ENCODE measurements around the gene FARS2. TPM values are rescaled to one million over a fixed set of nuclear protein-coding genes. Genes with fewer than 3 reads are reported as not detected.

FARS2 gene
- total and polyA plus RNA-seq, 7 donors: 8.1 to 21.0 (median 12.5) TPM

DNA sequence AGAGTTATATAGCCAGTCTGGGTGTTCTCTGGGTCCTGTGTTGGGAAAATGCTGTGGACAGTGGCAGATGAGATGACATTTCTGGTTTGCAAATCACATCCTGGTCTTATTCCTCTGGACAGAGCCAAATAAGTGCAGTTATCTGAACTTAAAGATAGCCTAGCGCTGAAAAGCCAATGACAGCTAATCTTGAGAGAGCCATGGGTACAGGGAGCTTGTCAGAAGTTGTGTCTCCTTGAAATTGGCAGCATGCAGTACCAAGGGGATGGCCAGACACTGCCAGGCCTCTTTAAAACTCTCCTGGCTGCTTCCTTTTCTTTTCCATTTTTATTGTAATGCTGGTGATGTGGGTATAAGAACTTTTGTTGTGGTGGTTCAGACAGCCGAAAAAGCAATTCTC, 362.5 kb downstream of the FARS2 start:
- no peaks in the 10 kb centered on the region for H3K36me3 ChIP-seq
- H3K4me1 ChIP-seq: peaks cover 0 to 5% (median 0%) of the 10 kb centered on the region in 4 donors
- intact Hi-C loops (cut with DNase I): no loop called here
- TF ChIP-seq POLR2AphosphoS5 (IDR thresholded peaks at IDR 0.05) (no peak), EP300 (IDR thresholded peaks at IDR 0.05) (no peak), POLR2A (IDR thresholded peaks at IDR 0.05) (no peak)
- TF ChIP-seq, protein P1, sequence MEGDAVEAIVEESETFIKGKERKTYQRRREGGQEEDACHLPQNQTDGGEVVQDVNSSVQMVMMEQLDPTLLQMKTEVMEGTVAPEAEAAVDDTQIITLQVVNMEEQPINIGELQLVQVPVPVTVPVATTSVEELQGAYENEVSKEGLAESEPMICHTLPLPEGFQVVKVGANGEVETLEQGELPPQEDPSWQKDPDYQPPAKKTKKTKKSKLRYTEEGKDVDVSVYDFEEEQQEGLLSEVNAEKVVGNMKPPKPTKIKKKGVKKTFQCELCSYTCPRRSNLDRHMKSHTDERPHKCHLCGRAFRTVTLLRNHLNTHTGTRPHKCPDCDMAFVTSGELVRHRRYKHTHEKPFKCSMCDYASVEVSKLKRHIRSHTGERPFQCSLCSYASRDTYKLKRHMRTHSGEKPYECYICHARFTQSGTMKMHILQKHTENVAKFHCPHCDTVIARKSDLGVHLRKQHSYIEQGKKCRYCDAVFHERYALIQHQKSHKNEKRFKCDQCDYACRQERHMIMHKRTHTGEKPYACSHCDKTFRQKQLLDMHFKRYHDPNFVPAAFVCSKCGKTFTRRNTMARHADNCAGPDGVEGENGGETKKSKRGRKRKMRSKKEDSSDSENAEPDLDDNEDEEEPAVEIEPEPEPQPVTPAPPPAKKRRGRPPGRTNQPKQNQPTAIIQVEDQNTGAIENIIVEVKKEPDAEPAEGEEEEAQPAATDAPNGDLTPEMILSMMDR (IDR thresholded peaks at IDR 0.05): no peak
- no peaks in the 10 kb centered on the region for H3K9me3 ChIP-seq
- no peak for DNase-seq
- H3K27ac ChIP-seq: no peak overlapping the region
- WGBS, 2 donors: 91 to 92% methylated on average over 2 of the region's 2 CpGs
- no peak overlapping the region for H3K4me3 ChIP-seq
- H3K27me3 ChIP-seq: no peaks in the 10 kb centered on the region

DNA sequence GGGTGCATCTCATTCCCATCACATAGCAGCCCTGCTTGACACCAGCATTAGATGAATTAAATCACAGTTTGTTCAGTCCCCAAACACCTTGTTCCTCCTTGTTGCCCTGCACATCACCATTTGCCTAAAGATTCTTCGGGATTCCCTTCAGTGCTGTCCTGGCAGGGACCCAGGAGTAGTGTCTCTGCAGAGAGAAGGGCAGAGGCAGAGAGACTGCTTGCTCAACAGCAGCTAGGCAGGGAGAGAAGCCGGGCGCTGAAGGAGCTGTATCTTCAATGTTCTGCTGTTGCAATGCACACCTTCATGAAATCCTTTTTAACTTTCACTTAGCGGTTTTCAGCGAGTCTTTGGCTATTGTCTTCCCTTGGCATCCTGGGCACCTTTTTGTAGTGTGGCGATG, 362.9 kb downstream of the FARS2 start:
- no peak for DNase-seq
- no peaks in the 10 kb centered on the region for H3K9me3 ChIP-seq
- peaks cover 0 to 5% (median 0%) of the 10 kb centered on the region in 4 donors for H3K4me1 ChIP-seq
- H3K27ac ChIP-seq: no peak overlapping the region
- H3K36me3 ChIP-seq: no peaks in the 10 kb centered on the region
- no peaks in the 10 kb centered on the region for H3K27me3 ChIP-seq
- intact Hi-C loops (cut with DNase I): no loop called here
- WGBS, 2 donors: 82 to 87% methylated on average over 6 of the region's 6 CpGs
- no peak overlapping the region for H3K4me3 ChIP-seq
- TF ChIP-seq, protein P1 (IDR thresholded peaks at IDR 0.05): no peak
- TF ChIP-seq POLR2A (IDR thresholded peaks at IDR 0.05) (no peak), POLR2AphosphoS5 (IDR thresholded peaks at IDR 0.05) (no peak), EP300 (IDR thresholded peaks at IDR 0.05) (no peak)

DNA sequence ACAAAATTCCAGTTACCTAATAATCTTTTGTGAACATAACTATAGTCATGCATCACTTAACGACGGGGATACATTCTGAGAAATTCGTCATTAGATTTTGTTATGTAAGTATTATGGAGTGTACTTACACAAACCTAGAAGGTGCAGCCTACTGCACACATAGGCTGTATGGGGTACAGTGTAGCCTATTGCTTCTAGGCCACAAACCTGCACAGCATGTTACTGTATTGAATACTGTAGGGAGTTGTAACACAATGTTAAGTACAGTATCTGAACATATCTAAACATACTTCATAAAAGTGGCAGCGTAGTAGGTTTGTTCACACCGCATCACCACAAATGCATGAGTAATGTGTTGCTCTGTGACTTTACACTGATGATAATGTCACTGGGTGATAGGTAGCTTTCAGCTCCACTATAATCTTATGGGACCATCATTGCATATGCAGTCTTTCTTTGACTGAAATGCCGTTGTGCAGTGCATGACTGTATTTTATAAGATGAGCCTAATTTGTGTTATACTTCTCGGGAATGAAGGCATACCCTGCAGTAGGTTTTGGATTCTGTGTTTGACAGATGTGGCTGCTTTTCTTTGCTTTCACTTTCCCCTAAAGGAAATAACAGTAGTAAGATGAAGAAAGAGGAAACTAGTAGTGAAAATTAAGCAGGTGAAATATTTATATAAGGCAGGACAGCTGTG, 365.6 kb downstream of the FARS2 start:
- Histone ChIP-seq H3K4me1 (peaks cover 0 to 5% (median 0%) of the 10 kb centered on the region in 4 donors), H3K4me3 (no peak overlapping the region), H3K36me3 (no peaks in the 10 kb centered on the region), H3K9me3 (no peaks in the 10 kb centered on the region), H3K27ac (no peak overlapping the region), H3K27me3 (no peaks in the 10 kb centered on the region)
- intact Hi-C loops (cut with DNase I): no loop called here
- WGBS, 2 donors: 64 to 77% methylated on average over 7 of the region's 7 CpGs
- DNase-seq: no peak
- TF ChIP-seq POLR2A (IDR thresholded peaks at IDR 0.05) (no peak), EP300 (IDR thresholded peaks at IDR 0.05) (no peak), POLR2AphosphoS5 (IDR thresholded peaks at IDR 0.05) (no peak)
- TF ChIP-seq, protein P1 (IDR thresholded peaks at IDR 0.05): no peak

DNA sequence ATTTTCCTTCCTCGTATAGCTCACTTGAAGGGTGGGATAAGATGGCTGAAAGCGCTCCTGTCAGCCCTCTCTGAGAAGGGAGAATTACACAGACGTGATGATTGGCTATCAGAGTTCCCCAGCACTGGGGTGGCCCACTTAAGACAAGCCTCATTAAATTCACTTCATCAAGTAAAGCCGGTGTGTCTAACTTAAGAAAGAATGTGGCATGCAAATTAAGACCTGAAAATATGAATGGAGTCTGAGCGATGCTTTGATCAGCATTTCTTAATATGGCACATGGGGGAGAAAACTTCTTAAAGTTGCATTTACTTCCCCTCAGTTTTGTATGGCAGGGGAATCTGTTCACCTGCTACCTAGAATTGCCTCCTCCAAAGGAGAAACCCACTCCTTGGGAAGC, 369.3 kb downstream of the FARS2 start:
- Histone ChIP-seq H3K4me3 (no peak overlapping the region), H3K27ac (no peak overlapping the region), H3K27me3 (no peaks in the 10 kb centered on the region), H3K4me1 (peaks cover 0 to 5% (median 0%) of the 10 kb centered on the region in 4 donors), H3K9me3 (no peaks in the 10 kb centered on the region), H3K36me3 (no peaks in the 10 kb centered on the region)
- 89 to 97% methylated on average over 5 of the region's 5 CpGs for WGBS, 2 donors
- no peak for TF ChIP-seq POLR2AphosphoS5 (IDR thresholded peaks at IDR 0.05)
- TF ChIP-seq POLR2A (IDR thresholded peaks at IDR 0.05): no peak
- no peak for TF ChIP-seq EP300 (IDR thresholded peaks at IDR 0.05)
- TF ChIP-seq, protein P1 (IDR thresholded peaks at IDR 0.05): no peak
- no peak for DNase-seq
- intact Hi-C loops (cut with DNase I): no loop called here
